Suprapubic skin (tissue), 4 donors: Measurements from ENCODE around the gene NPDC1. TPM values are rescaled to one million over a fixed set of nuclear protein-coding genes. Genes with fewer than 3 reads are reported as not detected.

Source experiments
- DNase-seq, 2 donors: peaks; one replicate each; pipeline ENCODE4 v3.0.0-alpha.2; 2019; ENCODE audit warnings: low spot score in 2 of 2
- H3K27ac ChIP-seq: fragments of 200-600 bp; sonication (generic); one replicate; pipeline ENCODE4 v1.5.1; 2019
- H3K27me3 ChIP-seq: fragments of 200-600 bp; sonication (generic); one replicate; pipeline ENCODE4 v1.5.1; 2019
- H3K36me3 ChIP-seq: fragments of 200-600 bp; sonication (generic); one replicate; pipeline ENCODE4 v1.5.1; 2019
- H3K4me1 ChIP-seq: fragments of 200-600 bp; sonication (generic); one replicate; pipeline ENCODE4 v1.5.1; 2019
- H3K4me3 ChIP-seq: fragments of 200-600 bp; sonication (generic); one replicate; pipeline ENCODE4 v1.5.1; 2019; ENCODE audit warnings: mild to moderate bottlenecking
- H3K9me3 ChIP-seq: fragments of 200-600 bp; sonication (generic); one replicate; pipeline ENCODE4 v1.5.1; 2019
- EP300 ChIP-seq: sonication (generic); formaldehyde crosslinking; IDR thresholded peaks from one replicate; pipeline ENCODE4 v1.6.1; 2017; ENCODE audit warnings: antibody characterized with exemption
- POLR2A ChIP-seq, 2 donors: fragments of 450-650 bp; IDR thresholded peaks; one replicate each; pipeline ENCODE4 v1.6.1; 2017; ENCODE audit warnings: antibody characterized with exemption in 2 of 2, mild to moderate bottlenecking in 2 of 2, moderate library complexity in 2 of 2
- POLR2AphosphoS5 ChIP-seq, 3 donors: sonication (generic); formaldehyde crosslinking; IDR thresholded peaks; one replicate each; pipeline ENCODE4 v1.6.1; 2017; ENCODE audit warnings: antibody characterized with exemption in 3 of 3
- WGBS: methylation state at CpG from one replicate; pipeline ENCODE4 v1.1.5; 2018; 5-methylcytosine and 5-hydroxymethylcytosine counted together
- total RNA-seq, 4 donors: library from RNA; depleted of rRNA; stranded (reverse); fragments of >200 nt; gene quantifications; one replicate each; pipeline ENCODE4 v1.1.0, GENCODE V29; 2016
- TF ChIP-seq, protein P1 (sequence below), 2 donors: fragments of 200-600 bp in 1 of 2; fragments of 450-650 bp in 1 of 2; sonication (generic) in 1 of 2; IDR thresholded peaks; one replicate each; pipeline ENCODE4 v1.5.1; 2016 to 2019; ENCODE audit warnings: antibody characterized with exemption in 2 of 2, mild to moderate bottlenecking in 1 of 2, moderate library complexity in 1 of 2

The NPDC1 gene
- total RNA-seq, 4 donors from 2014 or later: 22.2 to 64.0 (median 47.3) TPM

- Histone ChIP-seq H3K4me3 (no peak overlapping the region), H3K4me1 (peaks cover 69% of the 10 kb centered on the region), H3K9me3 (no peaks in the 10 kb centered on the region), H3K36me3 (peaks cover 34% of the 10 kb centered on the region), H3K27ac (peak overlapping the region; percentile 96), H3K27me3 (no peaks in the 10 kb centered on the region)
- TF ChIP-seq, protein P1, sequence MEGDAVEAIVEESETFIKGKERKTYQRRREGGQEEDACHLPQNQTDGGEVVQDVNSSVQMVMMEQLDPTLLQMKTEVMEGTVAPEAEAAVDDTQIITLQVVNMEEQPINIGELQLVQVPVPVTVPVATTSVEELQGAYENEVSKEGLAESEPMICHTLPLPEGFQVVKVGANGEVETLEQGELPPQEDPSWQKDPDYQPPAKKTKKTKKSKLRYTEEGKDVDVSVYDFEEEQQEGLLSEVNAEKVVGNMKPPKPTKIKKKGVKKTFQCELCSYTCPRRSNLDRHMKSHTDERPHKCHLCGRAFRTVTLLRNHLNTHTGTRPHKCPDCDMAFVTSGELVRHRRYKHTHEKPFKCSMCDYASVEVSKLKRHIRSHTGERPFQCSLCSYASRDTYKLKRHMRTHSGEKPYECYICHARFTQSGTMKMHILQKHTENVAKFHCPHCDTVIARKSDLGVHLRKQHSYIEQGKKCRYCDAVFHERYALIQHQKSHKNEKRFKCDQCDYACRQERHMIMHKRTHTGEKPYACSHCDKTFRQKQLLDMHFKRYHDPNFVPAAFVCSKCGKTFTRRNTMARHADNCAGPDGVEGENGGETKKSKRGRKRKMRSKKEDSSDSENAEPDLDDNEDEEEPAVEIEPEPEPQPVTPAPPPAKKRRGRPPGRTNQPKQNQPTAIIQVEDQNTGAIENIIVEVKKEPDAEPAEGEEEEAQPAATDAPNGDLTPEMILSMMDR (IDR thresholded peaks at IDR 0.05): no peak
- no peak for TF ChIP-seq POLR2AphosphoS5 (IDR thresholded peaks at IDR 0.05)
- no peak for TF ChIP-seq EP300
- TF ChIP-seq POLR2A (IDR thresholded peaks at IDR 0.05): no peak
- WGBS: 78% methylated on average over 3 of the region's 8 CpGs
- DNase-seq: no peak
These were observed 36.9 kb upstream of the NPDC1 start for GRCh38 chr9:137082925-137083290.

- H3K4me1 ChIP-seq: peaks cover 67% of the 10 kb centered on the region
These were observed 36.4 kb upstream of the NPDC1 start for GRCh38 chr9:137082222-137082924.

GRCh38 chr9:137080260-137081122, 34.5 kb upstream of the NPDC1 start:
- no peaks in the 10 kb centered on the region for H3K27me3 ChIP-seq
- H3K36me3 ChIP-seq: peaks cover 34% of the 10 kb centered on the region
- peaks cover 61% of the 10 kb centered on the region for H3K4me1 ChIP-seq
- H3K9me3 ChIP-seq: no peaks in the 10 kb centered on the region
- no peak overlapping the region for H3K27ac ChIP-seq
- no peak for TF ChIP-seq POLR2AphosphoS5 (IDR thresholded peaks at IDR 0.05)
- TF ChIP-seq POLR2A (IDR thresholded peaks at IDR 0.05): no peak
- TF ChIP-seq, protein P1 (IDR thresholded peaks at IDR 0.05): no peak
- no peak for TF ChIP-seq EP300
- WGBS: 95% methylated on average over 14 of the region's 24 CpGs
- no peak overlapping the region for H3K4me3 ChIP-seq
- DNase-seq: no peak

More at GRCh38 chr9:137082222-137082924, 36.4 kb upstream of the NPDC1 start:
- peaks cover 34% of the 10 kb centered on the region for H3K36me3 ChIP-seq
- H3K27me3 ChIP-seq: no peaks in the 10 kb centered on the region
- no peak overlapping the region for H3K4me3 ChIP-seq
- WGBS: 97% methylated on average over 10 of the region's 16 CpGs
- H3K27ac ChIP-seq: peak overlapping the region; percentile 96
- TF ChIP-seq EP300: no peak
- TF ChIP-seq POLR2AphosphoS5 (IDR thresholded peaks at IDR 0.05): no peak
- TF ChIP-seq, protein P1 (IDR thresholded peaks at IDR 0.05): no peak
- TF ChIP-seq POLR2A (IDR thresholded peaks at IDR 0.05): no peak
- H3K9me3 ChIP-seq: no peaks in the 10 kb centered on the region
- DNase-seq: no peak

DNA sequence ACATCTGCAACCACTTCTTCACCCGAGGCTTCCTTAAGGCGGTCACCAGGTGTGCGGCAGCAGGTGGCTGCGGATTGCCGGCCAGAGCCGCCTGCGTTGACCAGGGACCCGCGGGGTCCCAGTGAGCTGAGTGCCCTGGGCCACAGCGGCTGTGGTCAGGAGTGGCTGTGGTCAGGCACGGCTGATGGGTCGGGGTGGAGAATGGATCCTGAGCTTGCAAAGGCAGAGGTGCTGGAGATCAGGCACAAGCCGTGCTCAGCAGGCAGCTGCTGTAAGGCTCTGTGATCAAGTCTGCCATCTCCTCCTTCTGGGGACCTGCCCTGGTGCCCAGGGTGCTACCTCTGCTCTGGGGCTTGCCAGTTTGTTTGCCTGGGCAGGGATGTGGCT, 33.4 kb upstream of the NPDC1 start:
- WGBS: no CpG with 5 or more reads among the region's 13 CpGs
- H3K36me3 ChIP-seq: peaks cover 34% of the 10 kb centered on the region
- TF ChIP-seq, protein P1 (IDR thresholded peaks at IDR 0.05): no peak
- TF ChIP-seq POLR2A (IDR thresholded peaks at IDR 0.05): no peak
- TF ChIP-seq EP300: no peak
- no peak for TF ChIP-seq POLR2AphosphoS5 (IDR thresholded peaks at IDR 0.05)

More for the DNA sequence above, 33.4 kb upstream of the NPDC1 start:
- H3K4me1 ChIP-seq: peaks cover 50% of the 10 kb centered on the region
- no peaks in the 10 kb centered on the region for H3K27me3 ChIP-seq
- no peak for DNase-seq
- H3K27ac ChIP-seq: no peak overlapping the region
- H3K4me3 ChIP-seq: no peak overlapping the region
- H3K9me3 ChIP-seq: no peaks in the 10 kb centered on the region
